CD14-positive monocyte (primary cell): ENCODE measurements around the gene PPIP5K1. TPM values are rescaled to one million over a fixed set of nuclear protein-coding genes. Genes with fewer than 3 reads are reported as not detected.

Experiments used
- DNase-seq, 3 donors: peaks; one replicate each; pipeline ENCODE4 v3.0.0-alpha.2; 2011 to 2022
- H2AFZ ChIP-seq: 2 replicates; pipeline ENCODE4 v1.6.0; 2012; ENCODE audit warnings: mild to moderate bottlenecking, low read depth, low read length, inconsistent platforms; ENCODE audit not compliant: insufficient read depth, poor library complexity, severe bottlenecking
- H3K27ac ChIP-seq, 2 donors: 1 replicate in 1 of 2; 2 replicates in 1 of 2; pipeline ENCODE4 v1.5.1; 2012 to 2013; ENCODE audit warnings: low read length in 2 of 2, control low read depth in 1 of 2, inconsistent platforms in 1 of 2, low read depth in 1 of 2, mild to moderate bottlenecking in 1 of 2
- H3K27me3 ChIP-seq, 2 donors: one replicate each; pipeline versions ENCODE4 v1.6.0 to v1.6.1; 2011 to 2013; ENCODE audit warnings: low read length in 2 of 2; ENCODE audit not compliant: control insufficient read depth in 2 of 2, insufficient read depth in 2 of 2
- H3K36me3 ChIP-seq, 2 donors: replicated peaks in 1 of 2; 1 replicate in 1 of 2; 2 replicates in 1 of 2; pipeline versions ENCODE4 v1.5.1 to v1.6.1; 2012 to 2013; ENCODE audit warnings: low read length in 2 of 2, control low read depth in 1 of 2, inconsistent platforms in 1 of 2, mild to moderate bottlenecking in 1 of 2; ENCODE audit not compliant: insufficient read depth in 2 of 2, control insufficient read depth in 1 of 2
- H3K4me1 ChIP-seq, 2 donors: 1 replicate in 1 of 2; 2 replicates in 1 of 2; pipeline versions ENCODE4 v1.5.1 to v1.6.1; 2012 to 2013; ENCODE audit warnings: low read length in 2 of 2, control low read depth in 1 of 2, inconsistent platforms in 1 of 2, mild to moderate bottlenecking in 1 of 2, moderate library complexity in 1 of 2; ENCODE audit not compliant: insufficient read depth in 2 of 2, control insufficient read depth in 1 of 2
- H3K4me2 ChIP-seq: replicated peaks from 2 replicates; pipeline ENCODE3; 2012; ENCODE audit warnings: low read length, moderate library complexity, mild to moderate bottlenecking; ENCODE audit not compliant: poor library complexity, severe bottlenecking; ENCODE audit errors: extremely low read depth
- H3K4me3 ChIP-seq, 3 experiments: fragments of 200-600 bp in 1 of 3; sonication (generic) in 1 of 3; replicated peaks in 1 of 3; 1 replicate in 2 of 3; 2 replicates in 1 of 3; pipeline ENCODE4 v1.5.1; 2011 to 2013; ENCODE audit warnings: low read length in 3 of 3, mild to moderate bottlenecking in 3 of 3, control low read depth in 2 of 3, low read depth in 2 of 3, inconsistent platforms in 1 of 3, moderate library complexity in 1 of 3
- H3K79me2 ChIP-seq: 2 replicates; pipeline ENCODE4 v1.6.0; 2012; ENCODE audit warnings: mild to moderate bottlenecking, control low read depth, inconsistent platforms, low read length, moderate library complexity; ENCODE audit not compliant: insufficient read depth
- H3K9ac ChIP-seq: 2 replicates; pipeline ENCODE4 v1.6.0; 2017; ENCODE audit warnings: low read length, mild to moderate bottlenecking; ENCODE audit not compliant: insufficient read depth, poor library complexity, severe bottlenecking
- H3K9me3 ChIP-seq, 2 donors: replicated peaks in 1 of 2; 1 replicate in 1 of 2; 2 replicates in 1 of 2; pipeline versions ENCODE4 v1.5.1 to v1.6.1; 2012 to 2013; ENCODE audit warnings: low read length in 2 of 2, control low read depth in 1 of 2; ENCODE audit not compliant: control insufficient read depth in 1 of 2, insufficient read depth in 1 of 2
- H4K20me1 ChIP-seq: 2 replicates; pipeline ENCODE4 v1.6.0; 2012; ENCODE audit warnings: mild to moderate bottlenecking, low read length, control low read depth, moderate library complexity; ENCODE audit not compliant: insufficient read depth
- H3K27ac Mint-ChIP-seq, 7 donors: one replicate each; pipeline ENCODE4 v1.8.0; 2020; ENCODE audit warnings: mild to moderate bottlenecking in 7 of 7, mixed read lengths in 7 of 7, moderate library complexity in 6 of 7, inconsistent platforms in 2 of 7
- H3K27me3 Mint-ChIP-seq, 3 donors: one replicate each; pipeline ENCODE4 v1.8.0; 2021 to 2022; ENCODE audit warnings: low read depth in 3 of 3, mild to moderate bottlenecking in 3 of 3, mixed read lengths in 3 of 3, moderate library complexity in 3 of 3, inconsistent platforms in 1 of 3
- H3K36me3 Mint-ChIP-seq, 2 donors: one replicate each; pipeline ENCODE4 v1.8.0; 2020; ENCODE audit warnings: mixed read lengths in 2 of 2, inconsistent platforms in 1 of 2, mild to moderate bottlenecking in 1 of 2
- H3K4me1 Mint-ChIP-seq: one replicate; pipeline ENCODE4 v1.8.0; 2020; ENCODE audit warnings: mild to moderate bottlenecking, mixed read lengths
- H3K4me3 Mint-ChIP-seq, 2 donors: one replicate each; pipeline ENCODE4 v1.8.0; 2020; ENCODE audit warnings: mild to moderate bottlenecking in 2 of 2, mixed read lengths in 2 of 2, moderate library complexity in 1 of 2
- H3K9me3 Mint-ChIP-seq, 7 donors: one replicate each; pipeline ENCODE4 v1.8.0; 2020 to 2022; ENCODE audit warnings: mixed read lengths in 7 of 7, mild to moderate bottlenecking in 6 of 7, moderate library complexity in 6 of 7, inconsistent platforms in 2 of 7
- CTCF ChIP-seq: fragments of 200-600 bp; IDR thresholded peaks from one replicate; pipeline ENCODE4 v1.8.0; 2022; ENCODE audit warnings: antibody characterized with exemption, mild to moderate bottlenecking
- intact Hi-C, 2 donors: fragments of 100-400 bp; cut with micrococcal nuclease; formaldehyde crosslinking; loops; one replicate each; pipeline versions ENCODE4 v1.15.0 to v1.15.1; 2023
- polyA plus RNA-seq, 3 donors: library from polyadenylated mRNA; depleted of rRNA in 1 of 3; unstranded in 2 of 3; stranded (reverse) in 1 of 3; fragments of 300-500 nt in 2 of 3; fragments of >200 nt in 1 of 3; fragmentation: Illumina TruSeq in 2 of 3; gene quantifications; 1 replicate in 2 of 3; 2 replicates in 1 of 3; pipeline ENCODE4 v1.2.3, GENCODE V29; 2012 to 2021

The PPIP5K1 gene
- polyA plus RNA-seq, 3 donors = 0.95 to 19.9 (median 2.0) TPM

GRCh38 chr15:43544266-43544665 lies 45.7 kb downstream of the PPIP5K1 start:
- Mint-ChIP-seq H3K9me3 (peaks cover 0 to 6% (median 1%) of the 10 kb centered on the region in 7 donors), H3K4me3 (no peak overlapping the region), H3K27ac (no peak overlapping the region), H3K4me1 (no peaks in the 10 kb centered on the region), H3K27me3 (peaks cover 0 to 1% (median 0%) of the 10 kb centered on the region in 3 donors), H3K36me3 (peaks cover 4 to 19% of the 10 kb centered on the region in 2 donors)
- Histone ChIP-seq H3K79me2 (no peaks in the 10 kb centered on the region), H2AFZ (no peak overlapping the region), H3K27ac (no peak overlapping the region), H3K9me3 (no peaks in the 10 kb centered on the region), H3K4me2 (no peak overlapping the region), H3K27me3 (no peaks in the 10 kb centered on the region), H3K4me1 (no peaks in the 10 kb centered on the region), H4K20me1 (no peaks in the 10 kb centered on the region), H3K36me3 (no peaks in the 10 kb centered on the region), H3K9ac (no peak overlapping the region), H3K4me3 (no peak overlapping the region)
- intact Hi-C loops = no loop called here
- TF ChIP-seq CTCF = no peak
- DNase-seq = no peak

- Histone ChIP-seq H3K9me3 (no peaks in the 10 kb centered on the region), H3K27ac (no peak overlapping the region), H3K9ac (no peak overlapping the region), H2AFZ (no peak overlapping the region), H3K4me1 (no peaks in the 10 kb centered on the region), H3K27me3 (no peaks in the 10 kb centered on the region), H3K4me2 (no peak overlapping the region), H3K36me3 (no peaks in the 10 kb centered on the region), H4K20me1 (no peaks in the 10 kb centered on the region), H3K79me2 (no peaks in the 10 kb centered on the region), H3K4me3 (no peak overlapping the region)
- Mint-ChIP-seq H3K4me1 (no peaks in the 10 kb centered on the region), H3K4me3 (no peak overlapping the region), H3K27ac (no peak overlapping the region), H3K36me3 (peaks cover 4 to 13% of the 10 kb centered on the region in 2 donors), H3K27me3 (peaks cover 0 to 3% (median 0%) of the 10 kb centered on the region in 3 donors), H3K9me3 (no peaks in the 10 kb centered on the region)
- TF ChIP-seq CTCF = no peak
- peak in 1 of 3 donors; percentile 7 for DNase-seq
- intact Hi-C loops = no loop called here
These were observed 48.2 kb downstream of the PPIP5K1 start for GRCh38 chr15:43541785-43542184.
